ENCODE results near the gene AGBL5.
A peak's percentile ranks its signal among the peaks of the same experiment; 100 is the strongest.

The AGBL5 gene

GRCh38 chr2:27023740-27024139 lies 27.7 kb upstream of the AGBL5 start:
- DNase-seq (ENCODE audit: low read depth in 1 of 2, low spot score in 1 of 2), result no peak

DNA sequence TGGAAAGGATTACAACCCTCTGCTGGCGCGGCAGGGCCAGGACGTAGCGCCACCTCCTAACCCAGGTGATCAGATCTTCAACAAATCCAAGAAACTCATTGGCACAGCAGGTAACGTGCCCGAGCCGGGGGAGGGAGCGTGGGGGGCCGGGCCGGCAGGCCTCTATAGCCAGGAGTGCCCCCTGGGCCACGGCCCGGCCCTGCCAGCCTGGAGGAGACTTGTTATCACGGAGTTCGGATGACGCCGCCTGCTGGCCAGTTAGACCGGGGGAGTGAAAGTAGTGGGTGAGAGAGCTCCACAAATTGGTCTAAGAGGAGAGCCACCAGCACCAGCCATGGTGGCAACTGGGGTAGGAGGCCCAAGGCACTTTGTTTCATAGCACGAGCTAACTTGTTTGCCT lies 27.3 kb upstream of the AGBL5 start:
- DNase-seq (ENCODE audit: low read depth in 1 of 2, low spot score in 1 of 2), result no peak

- DNase-seq (ENCODE audit: low read depth in 1 of 2, low spot score in 1 of 2), result no peak
Measured at GRCh38 chr2:27024812-27025211, 26.7 kb upstream of the AGBL5 start.

DNA sequence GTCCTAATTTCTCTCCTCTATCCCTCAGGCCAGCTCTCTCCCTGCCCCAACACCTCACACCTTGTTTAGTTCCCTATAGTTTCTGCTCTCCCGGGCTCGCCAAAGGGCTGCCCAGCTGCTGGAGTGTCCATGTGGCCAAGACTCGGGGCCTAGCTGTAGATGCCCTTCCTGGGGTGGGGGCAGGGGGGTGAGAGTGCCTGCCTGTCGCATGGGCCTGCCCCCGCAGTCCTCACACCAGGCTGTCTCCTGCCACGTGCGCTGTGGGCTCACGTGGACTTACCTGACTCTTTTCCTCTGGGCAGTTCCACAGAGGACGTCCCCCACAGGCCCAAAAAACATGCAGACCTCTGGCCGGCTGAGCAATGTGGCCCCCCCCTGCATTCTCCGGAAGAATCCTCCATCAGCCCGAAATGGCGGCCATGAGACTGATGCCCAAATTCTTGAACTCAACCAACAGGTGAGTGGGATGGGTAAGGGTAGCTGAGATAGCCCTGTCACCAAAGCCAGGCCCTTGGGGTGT lies 26.1 kb upstream of the AGBL5 start:
- no peak for DNase-seq (ENCODE audit: low read depth in 1 of 2, low spot score in 1 of 2)

- no peak for DNase-seq (ENCODE audit: low read depth in 1 of 2, low spot score in 1 of 2)
Measured at GRCh38 chr2:27025861-27026851, 25.3 kb upstream of the AGBL5 start.

- DNase-seq (ENCODE audit: low read depth in 1 of 2, low spot score in 1 of 2), result no peak
Measured at GRCh38 chr2:27027211-27027651, 24.2 kb upstream of the AGBL5 start.

GRCh38 chr2:27029051-27029450 lies 22.4 kb upstream of the AGBL5 start:
- DNase-seq (ENCODE audit: low read depth in 1 of 2, low spot score in 1 of 2), result no peak

GRCh38 chr2:27032495-27033252 lies 18.8 kb upstream of the AGBL5 start, which contains the start of gene TMEM214:
Gene TMEM214, plus strand, starts transcription at chr2:27032965. Its CDS starts 51 bp downstream, at chr2:27033016.
- DNase-seq (ENCODE audit: low read depth in 1 of 2, low spot score in 1 of 2), result peak; percentile 57 to 75

- no peak for DNase-seq (ENCODE audit: low read depth in 1 of 2, low spot score in 1 of 2)
Measured at GRCh38 chr2:27033253-27033852, 18.1 kb upstream of the AGBL5 start.

GRCh38 chr2:27038012-27038411 lies 13.5 kb upstream of the AGBL5 start:
- no peak for DNase-seq (ENCODE audit: low read depth in 1 of 2, low spot score in 1 of 2)

DNA sequence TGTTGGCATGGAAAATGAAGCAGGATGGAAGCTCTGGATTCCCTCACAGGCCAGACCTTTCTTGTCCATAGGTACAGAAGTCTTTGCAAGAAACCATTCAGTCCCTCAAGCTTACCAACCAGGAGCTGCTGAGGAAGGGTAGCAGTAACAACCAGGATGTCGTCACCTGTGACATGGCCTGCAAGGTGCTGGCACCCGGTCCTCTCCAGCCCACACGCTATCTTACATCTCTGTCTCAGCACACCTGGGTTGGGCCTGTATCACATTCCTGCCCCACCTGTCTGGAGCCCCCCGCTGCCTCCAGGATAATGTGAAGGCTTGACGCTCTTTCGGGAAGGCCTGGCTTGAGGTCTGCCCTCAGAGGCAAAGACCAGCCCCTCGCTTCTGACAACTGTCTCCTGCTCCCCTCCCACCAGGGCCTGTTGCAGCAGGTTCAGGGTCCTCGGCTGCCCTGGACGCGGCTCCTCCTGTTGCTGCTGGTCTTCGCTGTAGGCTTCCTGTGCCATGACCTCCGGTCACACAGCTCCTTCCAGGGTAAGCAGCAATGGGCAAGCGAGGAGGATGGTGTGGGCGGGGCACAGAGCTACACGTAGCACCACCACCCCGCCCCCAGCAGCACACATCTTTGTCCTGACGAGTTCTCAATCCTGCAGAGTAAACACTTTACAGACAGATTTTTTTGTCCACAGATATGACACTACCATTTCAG lies 12.7 kb upstream of the AGBL5 start:
- no peak for DNase-seq (ENCODE audit: low read depth in 1 of 2, low spot score in 1 of 2)

DNA sequence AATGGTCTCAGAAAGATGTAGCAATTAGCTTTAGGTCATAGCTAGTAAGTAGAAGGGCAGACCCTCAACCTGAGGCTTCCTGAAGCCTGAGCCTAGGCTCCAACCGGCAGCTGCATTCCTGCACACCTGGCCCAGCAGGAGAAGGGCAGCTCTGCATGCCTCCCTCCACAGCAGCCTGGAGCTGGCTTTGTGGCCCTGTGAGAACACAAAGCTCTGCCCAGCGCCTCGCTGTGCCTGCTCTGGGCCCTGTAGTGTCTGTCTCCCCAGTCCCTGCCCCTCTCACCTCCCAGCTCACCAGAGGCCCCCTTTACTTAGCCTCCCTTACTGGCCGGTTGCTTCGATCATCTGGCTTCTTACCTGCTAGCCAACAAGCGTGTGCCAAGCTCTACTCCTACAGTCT lies 12.0 kb upstream of the AGBL5 start:
- DNase-seq (ENCODE audit: low read depth in 1 of 2, low spot score in 1 of 2), result no peak

DNA sequence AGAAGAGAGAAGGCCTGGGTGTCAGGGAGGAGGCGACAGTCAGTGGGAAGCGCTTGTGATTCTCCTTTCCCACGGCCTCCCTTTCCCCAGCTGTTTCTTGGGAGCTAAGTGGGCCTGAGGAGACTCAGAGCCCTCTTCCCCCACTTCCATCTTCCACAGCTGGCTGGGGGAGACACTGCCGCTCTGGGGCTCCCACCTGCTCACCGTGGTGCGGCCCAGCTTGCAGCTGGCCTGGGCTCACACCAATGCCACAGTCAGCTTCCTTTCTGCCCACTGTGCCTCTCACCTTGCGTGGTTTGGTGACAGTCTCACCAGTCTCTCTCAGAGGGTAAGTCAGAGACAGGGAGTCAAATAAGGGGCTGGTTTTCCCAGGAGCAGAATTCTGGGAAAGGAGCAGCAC lies 11.6 kb upstream of the AGBL5 start:
- no peak for DNase-seq (ENCODE audit: low read depth in 1 of 2, low spot score in 1 of 2)

DNA sequence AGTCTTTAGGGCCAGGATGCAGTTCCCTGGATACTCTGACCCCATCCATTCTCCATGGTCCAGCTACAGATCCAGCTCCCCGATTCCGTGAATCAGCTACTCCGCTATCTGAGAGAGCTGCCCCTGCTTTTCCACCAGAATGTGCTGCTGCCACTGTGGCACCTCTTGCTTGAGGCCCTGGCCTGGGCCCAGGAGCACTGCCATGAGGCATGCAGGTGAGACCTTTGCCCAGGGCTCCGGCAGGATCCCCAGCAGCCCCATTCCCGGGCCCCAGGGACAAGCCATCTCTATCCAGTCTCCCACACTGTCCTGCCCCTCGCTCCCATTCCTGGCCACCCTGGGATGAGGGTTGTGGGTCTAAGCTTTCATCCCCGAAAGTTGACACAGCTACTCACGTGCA lies 11.2 kb upstream of the AGBL5 start:
- no peak for DNase-seq (ENCODE audit: low read depth in 1 of 2, low spot score in 1 of 2)

GRCh38 chr2:27041752-27042151 lies 9.7 kb upstream of the AGBL5 start:
- DNase-seq (ENCODE audit: low read depth in 1 of 2, low spot score in 1 of 2), result no peak

GRCh38 chr2:27042159-27042661 lies 9.3 kb upstream of the AGBL5 start:
- no peak for DNase-seq (ENCODE audit: low read depth in 1 of 2, low spot score in 1 of 2)

DNA sequence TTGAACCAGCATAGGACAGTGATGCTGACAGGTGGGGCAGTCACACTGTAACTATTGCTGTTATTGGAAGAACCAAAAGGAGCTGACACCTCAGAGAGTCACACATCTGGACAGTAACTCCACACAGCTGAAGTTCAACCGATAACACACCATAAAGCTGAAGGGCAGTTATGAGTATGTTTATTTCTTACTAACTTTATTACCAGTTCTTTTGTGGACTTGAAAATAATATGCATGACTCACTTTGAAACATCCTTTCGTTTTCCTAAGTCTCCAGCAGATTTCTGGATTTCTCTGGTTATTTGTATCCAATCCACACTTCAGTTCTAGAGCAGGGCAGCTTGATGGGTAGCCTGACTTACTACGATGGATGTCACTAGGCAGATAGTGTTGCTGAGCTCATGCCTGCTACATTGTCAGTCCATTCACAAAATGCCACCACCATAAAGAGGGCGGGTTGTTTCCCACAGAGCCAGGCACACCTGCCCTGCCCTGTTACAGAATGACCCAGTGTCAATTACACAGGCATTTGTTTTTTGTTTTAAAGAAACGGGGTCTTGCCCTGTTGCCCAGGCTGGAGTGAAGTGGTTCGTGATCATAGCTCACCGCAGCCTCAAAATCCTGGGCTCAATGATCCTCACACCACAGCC lies 8.4 kb upstream of the AGBL5 start:
- no peak for DNase-seq (ENCODE audit: low read depth in 1 of 2, low spot score in 1 of 2)

- DNase-seq (ENCODE audit: low read depth in 1 of 2, low spot score in 1 of 2), result peak; percentile 26 to 56
Measured at GRCh38 chr2:27049422-27050280, 1.8 kb upstream of the AGBL5 start.
